GM23248 (cell line): ENCODE measurements around the gene XKR3. TPM values are rescaled to one million over a fixed set of nuclear protein-coding genes. Genes with fewer than 3 reads are reported as not detected.

Experiments used
- DNase-seq: peaks from one replicate; pipeline ENCODE4 v3.0.0-alpha.2; 2015
- H2AFZ ChIP-seq: fragments of 200-600 bp; sonication (generic); 2 replicates; pipeline ENCODE4 v1.6.1; 2016; ENCODE audit warnings: antibody characterized with exemption
- H3F3A ChIP-seq: fragments of 200-600 bp; sonication (generic); 2 replicates; pipeline ENCODE4 v1.6.1; 2016; ENCODE audit warnings: mild to moderate bottlenecking, antibody characterized with exemption, mixed run types; ENCODE audit not compliant: insufficient read depth
- H3K27ac ChIP-seq: fragments of 200-600 bp; sonication (generic); 2 replicates; pipeline ENCODE4 v1.5.1; 2016; ENCODE audit warnings: mild to moderate bottlenecking
- H3K27me3 ChIP-seq: fragments of 200-600 bp; sonication (generic); replicated peaks from 2 replicates; pipeline ENCODE4 v1.6.1; 2016; ENCODE audit warnings: mild to moderate bottlenecking; ENCODE audit not compliant: insufficient read depth
- H3K36me3 ChIP-seq: fragments of 200-600 bp; sonication (generic); 2 replicates; pipeline ENCODE4 v1.6.1; 2016; ENCODE audit warnings: low read depth, mild to moderate bottlenecking
- H3K4me1 ChIP-seq: fragments of 200-600 bp; sonication (generic); 2 replicates; pipeline ENCODE4 v1.6.1; 2016; ENCODE audit warnings: mild to moderate bottlenecking; ENCODE audit not compliant: insufficient read depth
- H3K4me2 ChIP-seq: fragments of 200-600 bp; sonication (generic); one replicate; pipeline ENCODE4 v1.6.1; 2016; ENCODE audit warnings: mild to moderate bottlenecking; ENCODE audit not compliant: unreplicated experiment
- H3K4me3 ChIP-seq: fragments of 200-600 bp; sonication (generic); 2 replicates; pipeline ENCODE4 v1.5.1; 2016; ENCODE audit warnings: mild to moderate bottlenecking
- H3K79me2 ChIP-seq: fragments of 200-600 bp; sonication (generic); 2 replicates; pipeline ENCODE4 v1.6.1; 2016; ENCODE audit warnings: mild to moderate bottlenecking; ENCODE audit not compliant: insufficient read depth
- H3K9ac ChIP-seq: fragments of 200-600 bp; sonication (generic); 2 replicates; pipeline ENCODE4 v1.6.1; 2016; ENCODE audit warnings: mild to moderate bottlenecking
- H3K9me2 ChIP-seq: fragments of 200-600 bp; sonication (generic); 2 replicates; pipeline ENCODE4 v1.6.1; 2016; ENCODE audit warnings: mixed run types, mild to moderate bottlenecking, moderate library complexity; ENCODE audit not compliant: insufficient read depth
- H3K9me3 ChIP-seq: fragments of 200-600 bp; sonication (generic); one replicate; pipeline ENCODE4 v1.6.1; 2017; ENCODE audit warnings: low read depth
- H4K20me1 ChIP-seq: fragments of 200-600 bp; sonication (generic); 2 replicates; pipeline ENCODE4 v1.6.0; 2016; ENCODE audit not compliant: insufficient read depth
- EZH2 ChIP-seq: fragments of 200-600 bp; sonication (generic); IDR thresholded peaks from 2 replicates; pipeline ENCODE4 v1.6.1; 2018; ENCODE audit warnings: antibody characterized with exemption, mild to moderate bottlenecking; ENCODE audit not compliant: insufficient read depth, poor library complexity, severe bottlenecking
- EZH2phosphoT487 ChIP-seq: fragments of 200-600 bp; sonication (generic); IDR thresholded peaks from 2 replicates; pipeline ENCODE4 v1.6.1; 2018; ENCODE audit warnings: antibody characterized with exemption, moderate library complexity, mild to moderate bottlenecking, low read depth; ENCODE audit not compliant: insufficient read depth
- WGBS, 2 experiments: methylation state at CpG; one replicate each; pipeline ENCODE4 v1.1.6; 2015 to 2017; ENCODE audit warnings: low lambda C conversion rate in 2 of 2, low coverage in 1 of 2; ENCODE audit errors: missing lambda C conversion rate in 2 of 2; 5-methylcytosine and 5-hydroxymethylcytosine counted together
- in situ Hi-C: fragments of 300-500 bp; cut with MboI; formaldehyde crosslinking; loops from 2 replicates; pipeline ENCODE4 v1.15.0; 2020
- polyA plus RNA-seq: library from polyadenylated mRNA; unstranded; fragments of >200 nt; fragmentation: Nextera tagmentation; extraction: Ambion mirVana; gene quantifications from 2 replicates; pipeline ENCODE4 v1.2.1, GENCODE V29; 2016
- total RNA-seq: library from RNA; depleted of rRNA; stranded (reverse); fragments of >200 nt; shearing (Covaris generic); gene quantifications from 2 replicates; pipeline ENCODE4 v1.2.3, GENCODE V29; 2014

Gene XKR3
- total and polyA plus RNA-seq, 2 experiments from 2014 or later, result not detected

DNA sequence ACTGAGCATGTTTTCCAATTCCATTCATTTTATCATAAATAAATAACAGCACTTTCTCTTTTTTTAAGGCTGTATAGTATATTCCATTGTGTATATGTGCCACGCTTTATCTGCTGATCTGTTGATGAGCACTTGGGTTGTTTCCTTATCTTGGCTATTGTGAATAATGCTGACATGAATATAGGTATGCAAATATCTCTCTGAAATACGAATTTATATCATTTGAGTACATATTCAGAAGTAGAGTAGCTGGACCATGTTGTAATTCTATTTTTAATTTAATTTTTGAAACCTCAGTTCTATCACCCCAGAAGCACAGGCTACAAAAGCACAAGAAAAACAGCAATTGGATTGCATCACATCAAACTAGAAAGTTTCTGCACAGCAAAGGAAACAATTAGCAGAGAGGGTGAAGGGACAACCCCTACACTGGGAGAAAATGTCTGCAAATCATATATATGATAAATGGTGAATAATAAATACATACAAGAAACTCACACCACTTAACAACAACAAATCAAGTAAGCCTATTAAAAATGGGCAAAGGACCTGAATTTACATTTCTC is 43.4 kb downstream of the XKR3 start:
- WGBS, 2 experiments, result 33 to 42% methylated on average over 2 of the region's 2 CpGs
- Histone ChIP-seq H3K9ac (no peak overlapping the region), H2AFZ (no peak overlapping the region), H3K79me2 (no peaks in the 10 kb centered on the region), H3K9me3 (no peaks in the 10 kb centered on the region), H3K9me2 (no peaks in the 10 kb centered on the region), H3K4me2 (no peak overlapping the region), H3K27me3 (no peaks in the 10 kb centered on the region; the same call in 1 of the 2 replicates), H3K4me1 (no peaks in the 10 kb centered on the region), H3K36me3 (no peaks in the 10 kb centered on the region), H4K20me1 (no peaks in the 10 kb centered on the region), H3K4me3 (no peak overlapping the region), H3K27ac (no peak overlapping the region), H3F3A (no peaks in the 10 kb centered on the region)
- no peak for DNase-seq
- in situ Hi-C loops, result loop anchor here (25.0 kb wide), 1 partner anchor 105 kb away; no protein-coding TSS in a partner anchor
- TF ChIP-seq EZH2phosphoT487, result no peak
- no peak for TF ChIP-seq EZH2

DNA sequence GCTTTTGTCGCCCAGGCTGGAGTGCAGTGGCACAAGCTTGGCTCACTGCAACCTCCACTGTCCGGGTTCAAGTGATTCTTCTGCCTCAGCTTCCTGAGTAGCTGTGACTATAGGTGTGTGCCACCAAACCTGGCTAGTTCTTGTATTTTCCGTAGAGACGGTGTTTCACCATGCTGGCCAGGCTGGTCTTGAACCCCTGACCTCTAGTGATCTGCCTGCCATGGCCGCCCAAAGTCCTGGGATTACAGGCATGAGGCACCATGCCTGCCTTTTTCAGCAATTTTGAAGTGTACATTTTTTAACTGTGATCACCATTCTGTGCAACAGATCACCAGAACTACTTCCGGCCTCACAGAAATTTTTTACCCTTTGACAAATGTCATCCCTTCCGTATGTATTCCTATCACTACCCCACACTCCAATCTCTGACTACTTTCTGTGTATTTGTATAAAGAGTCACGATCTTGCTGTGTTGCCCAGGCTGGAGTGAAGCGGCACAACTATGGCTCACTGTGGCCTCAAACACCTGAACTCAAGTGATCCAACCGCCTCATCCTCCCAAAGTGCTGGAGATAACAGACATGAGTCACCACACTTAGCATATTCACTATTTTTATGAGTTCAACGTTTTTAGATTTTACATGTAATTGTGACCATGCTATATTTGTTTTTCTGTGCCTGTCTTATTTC is 44.0 kb downstream of the XKR3 start:
- Histone ChIP-seq H4K20me1 (no peaks in the 10 kb centered on the region), H3K4me1 (no peaks in the 10 kb centered on the region), H3K27me3 (no peaks in the 10 kb centered on the region; the same call in 1 of the 2 replicates), H3K79me2 (no peaks in the 10 kb centered on the region), H3K9ac (no peak overlapping the region), H3K9me2 (no peaks in the 10 kb centered on the region), H2AFZ (no peak overlapping the region), H3K9me3 (no peaks in the 10 kb centered on the region), H3K27ac (no peak overlapping the region), H3K36me3 (no peaks in the 10 kb centered on the region), H3K4me2 (no peak overlapping the region), H3K4me3 (no peak overlapping the region), H3F3A (no peaks in the 10 kb centered on the region)
- TF ChIP-seq EZH2phosphoT487 (no peak), EZH2 (no peak)
- 64 to 71% methylated on average over 11 of the region's 11 CpGs for WGBS, 2 experiments
- no peak for DNase-seq
- in situ Hi-C loops, result loop anchor here (25.0 kb wide), 1 partner anchor 106 kb away; no protein-coding TSS in a partner anchor

DNA sequence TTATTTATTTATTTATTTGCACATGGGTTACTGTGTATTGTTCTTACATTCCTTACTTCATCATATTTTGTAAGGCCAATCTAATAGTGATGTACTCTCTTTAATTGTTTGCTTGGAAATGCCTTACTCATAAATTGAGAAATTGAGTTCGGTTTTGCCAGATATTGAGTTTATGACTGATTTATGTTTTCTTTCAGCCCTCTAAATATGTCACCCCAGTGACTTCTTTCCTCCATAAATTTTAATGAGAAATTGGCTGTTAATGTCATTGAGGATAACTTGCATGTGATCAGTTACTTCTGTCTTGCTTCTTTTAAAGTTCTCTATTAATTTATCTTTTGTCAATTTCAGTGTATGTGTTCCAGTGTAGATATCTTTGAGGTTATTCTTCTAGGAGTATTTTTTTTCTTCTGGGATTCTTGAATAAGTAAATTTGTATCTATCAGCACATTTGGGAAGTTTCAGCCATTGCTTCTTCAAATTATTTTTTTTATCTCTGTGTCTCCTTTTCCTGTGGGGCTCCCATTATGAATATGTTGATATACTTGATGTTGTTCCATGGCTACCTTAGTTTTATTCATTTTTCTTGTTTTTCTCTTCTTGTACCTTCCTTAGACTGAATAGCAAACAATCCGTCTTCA is 47.8 kb downstream of the XKR3 start:
- H3K36me3 ChIP-seq, result no peaks in the 10 kb centered on the region
- H3K27me3 ChIP-seq, result no peaks in the 10 kb centered on the region; the same call in 1 of the 2 replicates
- H3K27ac ChIP-seq, result no peak overlapping the region
- no peak overlapping the region for H2AFZ ChIP-seq
- H3K9ac ChIP-seq, result no peak overlapping the region
- no peaks in the 10 kb centered on the region for H3K79me2 ChIP-seq
- in situ Hi-C loops, result loop anchor here (25.0 kb wide), 1 partner anchor 110 kb away; no protein-coding TSS in a partner anchor
- no peak overlapping the region for H3K4me3 ChIP-seq
- no peak for TF ChIP-seq EZH2
- no peak for TF ChIP-seq EZH2phosphoT487
- H3F3A ChIP-seq, result no peaks in the 10 kb centered on the region
- H3K9me2 ChIP-seq, result no peaks in the 10 kb centered on the region
- DNase-seq, result no peak
- H4K20me1 ChIP-seq, result no peaks in the 10 kb centered on the region
- H3K4me1 ChIP-seq, result no peaks in the 10 kb centered on the region
- no peaks in the 10 kb centered on the region for H3K9me3 ChIP-seq
- WGBS, 2 experiments, result 42 to 47% methylated on average over 2 of the region's 2 CpGs
- no peak overlapping the region for H3K4me2 ChIP-seq

DNA sequence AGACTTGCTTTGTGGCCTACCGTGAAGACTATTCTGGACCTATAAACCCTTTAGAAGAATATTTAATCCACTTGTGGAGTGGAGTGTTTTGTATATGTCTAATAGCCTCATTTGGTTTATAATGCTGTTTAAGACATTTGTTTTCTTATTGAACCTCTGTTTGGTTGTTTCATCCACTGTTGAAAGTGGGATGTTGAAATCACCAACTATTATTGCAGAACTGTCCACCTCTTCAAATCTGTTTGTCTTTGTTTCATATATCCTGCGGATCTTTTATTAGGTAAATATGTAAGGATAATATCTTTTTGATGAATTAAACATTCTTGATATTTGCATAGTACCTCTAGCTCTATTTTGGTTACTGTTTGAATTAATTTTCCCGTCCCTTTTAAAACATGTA is 49.1 kb downstream of the XKR3 start:
- Histone ChIP-seq H3K36me3 (no peaks in the 10 kb centered on the region), H3K9me3 (no peaks in the 10 kb centered on the region), H3K9me2 (no peaks in the 10 kb centered on the region), H3K4me1 (no peaks in the 10 kb centered on the region), H3K4me3 (no peak overlapping the region), H4K20me1 (no peaks in the 10 kb centered on the region), H2AFZ (no peak overlapping the region), H3K79me2 (no peaks in the 10 kb centered on the region), H3K27me3 (no peaks in the 10 kb centered on the region; the same call in 1 of the 2 replicates), H3K4me2 (no peak overlapping the region), H3F3A (no peaks in the 10 kb centered on the region), H3K27ac (no peak overlapping the region), H3K9ac (no peak overlapping the region)
- in situ Hi-C loops, result loop anchor here (25.0 kb wide), 1 partner anchor 111 kb away; no protein-coding TSS in a partner anchor
- no peak for DNase-seq
- TF ChIP-seq EZH2 (no peak), EZH2phosphoT487 (no peak)
- WGBS, 2 experiments, result 69 to 74% methylated on average over 3 of the region's 3 CpGs
